HEK293T (cell line): Measurements from ENCODE around the gene KRT20.
"Not testable (repeated sequence)": the region's sequence is repeated elsewhere in the genome, so short reads cannot be mapped to it uniquely, and the experiment has no call there.

Experiments
- CTCF ChIA-PET: fragments of 350-600 bp; formaldehyde crosslinking; extraction: SDS; loops from one replicate; lab custom pipeline; 2021; ENCODE audit warnings: antibody characterized with exemption, inconsistent platforms; lab: Yijun Ruan, JAX
- POLR2A ChIA-PET: fragments of 350-600 bp; formaldehyde crosslinking; extraction: SDS; loops from one replicate; lab custom pipeline; 2020; ENCODE audit warnings: antibody characterized with exemption, inconsistent platforms; lab: Yijun Ruan, JAX
- DNase-seq: peaks from one replicate; pipeline ENCODE4 v3.0.0; 2012; ENCODE audit warnings: mixed read lengths; ENCODE audit errors: extremely low spot score
- ARNT ChIP-seq: fragments of 450-650 bp; IDR thresholded peaks from 2 replicates; pipeline ENCODE4 v1.6.1; 2017; ENCODE audit warnings: mild to moderate bottlenecking
- BHLHE40 ChIP-seq: fragments of 450-650 bp; IDR thresholded peaks from 2 replicates; pipeline ENCODE4 v1.6.1; 2016; ENCODE audit warnings: mild to moderate bottlenecking, moderate library complexity, borderline replicate concordance
- CTBP1 ChIP-seq: fragments of 450-650 bp; IDR thresholded peaks from 2 replicates; pipeline ENCODE4 v1.6.1; 2016; ENCODE audit warnings: borderline replicate concordance
- ELF4 ChIP-seq: fragments of 450-650 bp; IDR thresholded peaks from 2 replicates; pipeline ENCODE4 v1.6.1; 2017; ENCODE audit warnings: antibody characterized with exemption
- FOXA1 ChIP-seq: fragments of 450-650 bp; IDR thresholded peaks from 2 replicates; pipeline ENCODE4 v1.6.1; 2016; ENCODE audit warnings: mild to moderate bottlenecking
- FOXK2 ChIP-seq: fragments of 450-650 bp; IDR thresholded peaks from 2 replicates; pipeline ENCODE4 v1.6.1; 2016; ENCODE audit warnings: mild to moderate bottlenecking
- FOXM1 ChIP-seq: fragments of 450-650 bp; IDR thresholded peaks from 2 replicates; pipeline ENCODE4 v1.6.1; 2017; ENCODE audit warnings: mild to moderate bottlenecking, borderline replicate concordance
- HDGF ChIP-seq: fragments of 450-650 bp; IDR thresholded peaks from 2 replicates; pipeline ENCODE4 v1.6.1; 2017; ENCODE audit warnings: antibody characterized with exemption, borderline replicate concordance
- L3MBTL2 ChIP-seq: fragments of 450-650 bp; conservative IDR thresholded peaks from 2 replicates; pipeline ENCODE4 v1.6.1; 2016; ENCODE audit warnings: mild to moderate bottlenecking
- LEF1 ChIP-seq: fragments of 450-650 bp; IDR thresholded peaks from 2 replicates; pipeline ENCODE4 v1.6.1; 2017; ENCODE audit warnings: mild to moderate bottlenecking, borderline replicate concordance
- NFRKB ChIP-seq: fragments of 450-650 bp; IDR thresholded peaks from 2 replicates; pipeline ENCODE4 v1.6.1; 2016; ENCODE audit warnings: mild to moderate bottlenecking, moderate library complexity
- SP1 ChIP-seq: fragments of 450-650 bp; IDR thresholded peaks from 2 replicates; pipeline ENCODE4 v1.6.1; 2017
- SUZ12 ChIP-seq: fragments of 450-650 bp; IDR thresholded peaks from 2 replicates; pipeline ENCODE4 v1.6.1; 2016; ENCODE audit warnings: mild to moderate bottlenecking
- TARDBP ChIP-seq: fragments of 450-650 bp; IDR thresholded peaks from 2 replicates; pipeline ENCODE4 v1.6.1; 2016
- ZNF384 ChIP-seq: fragments of 450-650 bp; IDR thresholded peaks from 2 replicates; pipeline ENCODE4 v1.6.1; 2016
- TF ChIP-seq, protein P1 (sequence below): fragments of 450-650 bp; IDR thresholded peaks from 2 replicates; pipeline ENCODE4 v1.6.1; 2016

Gene KRT20

DNA sequence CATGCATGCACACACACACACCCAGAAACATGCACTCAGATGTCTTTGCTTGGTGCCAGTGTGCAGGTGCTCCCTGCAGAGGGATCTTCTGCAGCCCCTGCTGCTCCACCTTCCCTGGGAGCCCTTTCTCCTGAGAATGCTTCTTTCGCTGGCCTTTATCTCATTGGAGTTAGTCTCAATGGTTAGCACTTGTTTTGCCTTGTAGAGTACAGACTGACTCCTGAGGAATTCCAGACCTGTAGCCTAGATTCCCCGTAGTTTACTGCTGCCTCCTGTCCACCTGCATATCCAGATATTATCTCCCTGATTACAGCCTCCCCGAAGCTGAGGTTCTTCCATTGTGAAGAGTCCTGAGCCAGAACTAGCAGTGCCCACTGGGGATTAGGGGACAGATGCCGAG lies 14.9 kb downstream of the KRT20 start:
- ChIA-PET POLR2A (no interaction called here), CTCF (no interaction called here)
- DNase-seq = no peak
- TF ChIP-seq LEF1 = no peak
- TF ChIP-seq ARNT = no peak
- no peak for TF ChIP-seq ELF4
- no peak for TF ChIP-seq BHLHE40
- TF ChIP-seq FOXK2 = no peak
- no peak for TF ChIP-seq CTBP1
- no peak for TF ChIP-seq SP1
- TF ChIP-seq L3MBTL2 = no peak
- no peak for TF ChIP-seq ZNF384
- TF ChIP-seq TARDBP = no peak
- no peak for TF ChIP-seq SUZ12
- TF ChIP-seq, protein P1, sequence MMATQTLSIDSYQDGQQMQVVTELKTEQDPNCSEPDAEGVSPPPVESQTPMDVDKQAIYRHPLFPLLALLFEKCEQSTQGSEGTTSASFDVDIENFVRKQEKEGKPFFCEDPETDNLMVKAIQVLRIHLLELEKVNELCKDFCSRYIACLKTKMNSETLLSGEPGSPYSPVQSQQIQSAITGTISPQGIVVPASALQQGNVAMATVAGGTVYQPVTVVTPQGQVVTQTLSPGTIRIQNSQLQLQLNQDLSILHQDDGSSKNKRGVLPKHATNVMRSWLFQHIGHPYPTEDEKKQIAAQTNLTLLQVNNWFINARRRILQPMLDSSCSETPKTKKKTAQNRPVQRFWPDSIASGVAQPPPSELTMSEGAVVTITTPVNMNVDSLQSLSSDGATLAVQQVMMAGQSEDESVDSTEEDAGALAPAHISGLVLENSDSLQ = no peak
- TF ChIP-seq NFRKB = no peak
- no peak for TF ChIP-seq FOXA1
- TF ChIP-seq FOXM1 = no peak
- no peak for TF ChIP-seq HDGF

DNA sequence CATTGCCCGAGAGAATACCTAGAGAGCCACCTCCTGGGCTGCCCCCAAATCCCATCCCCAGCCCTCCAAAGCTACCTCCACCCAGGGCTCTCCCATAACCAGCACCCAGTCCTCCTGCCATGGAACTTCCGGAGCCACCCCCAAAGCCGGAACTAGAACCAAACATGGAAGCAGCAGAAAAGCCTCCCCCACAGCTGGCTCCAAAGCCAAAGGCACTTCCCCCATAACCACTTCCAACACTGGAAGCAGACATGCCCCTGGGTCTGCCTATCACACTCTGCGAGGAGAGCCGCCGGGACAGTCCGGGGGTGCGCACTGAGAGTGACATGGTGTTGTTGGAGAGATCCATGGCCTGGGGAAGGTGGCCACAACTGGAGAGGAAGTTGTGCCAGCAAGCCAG lies 18.2 kb downstream of the KRT20 start, which contains the start of gene KRT12:
Gene KRT12 (minus strand): TSS at position 386 of the 400 bp plus-strand sequence. CDS start 37 bp downstream, at position 349.
- POLR2A ChIA-PET = no interaction called here
- TF ChIP-seq ZNF384 = no peak
- CTCF ChIA-PET = interaction anchor here (0.6 to 0.8 kb wide), 2 partner anchors 69 to 682 kb away, joined by 3 read pairs; no protein-coding TSS in a partner anchor
- no peak for DNase-seq

DNA sequence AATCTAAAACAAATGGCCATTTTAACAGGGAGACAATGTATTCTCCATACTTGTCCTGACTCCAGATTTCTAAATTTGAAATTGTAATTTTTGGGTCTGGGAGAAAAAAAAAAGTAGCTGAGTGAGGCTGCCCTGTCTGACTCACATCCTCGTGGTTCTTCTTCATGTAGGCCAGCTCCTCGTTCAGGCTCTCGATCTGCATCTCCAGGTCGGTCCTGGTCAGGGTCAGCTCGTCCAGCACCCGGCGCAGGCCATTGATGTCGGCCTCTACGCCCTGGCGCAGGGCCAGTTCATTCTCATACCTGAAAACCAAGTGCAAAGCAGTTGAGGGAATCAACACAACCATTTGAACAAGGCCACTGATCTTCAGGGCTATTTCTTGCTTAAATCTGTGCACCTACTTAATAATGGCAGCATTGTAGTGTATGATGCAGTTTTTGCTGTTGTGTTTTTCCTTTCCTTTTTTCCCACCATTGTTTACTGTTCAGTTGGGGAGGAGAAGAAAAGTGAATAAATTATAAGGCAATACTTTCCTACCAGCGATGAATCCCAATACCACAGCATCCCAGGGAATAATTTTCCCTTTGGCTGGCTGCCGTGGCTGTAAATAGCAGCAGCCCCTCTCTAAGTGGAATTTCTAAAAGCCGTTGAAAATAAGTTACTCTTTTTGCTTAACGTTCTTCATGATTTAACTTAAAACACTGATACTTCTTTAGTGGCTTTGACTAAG lies 20.2 kb downstream of the KRT20 start:
- no peak for TF ChIP-seq FOXM1
- no peak for TF ChIP-seq BHLHE40
- no peak for TF ChIP-seq TARDBP
- TF ChIP-seq, protein P1 = no peak
- TF ChIP-seq ARNT = no peak
- no peak for TF ChIP-seq FOXK2
- no peak for TF ChIP-seq L3MBTL2
- TF ChIP-seq LEF1 = no peak
- TF ChIP-seq FOXA1 = no peak
- no peak for TF ChIP-seq SP1
- TF ChIP-seq ELF4 = no peak
- TF ChIP-seq HDGF = no peak
- TF ChIP-seq ZNF384 = no peak
- no peak for TF ChIP-seq NFRKB
- TF ChIP-seq CTBP1 = no peak
- DNase-seq = no peak
- ChIA-PET CTCF (no interaction called here), POLR2A (interaction anchor here (0.6 kb wide), 1 partner anchor 765 kb away, joined by 3 read pairs; no protein-coding TSS in a partner anchor)

DNA sequence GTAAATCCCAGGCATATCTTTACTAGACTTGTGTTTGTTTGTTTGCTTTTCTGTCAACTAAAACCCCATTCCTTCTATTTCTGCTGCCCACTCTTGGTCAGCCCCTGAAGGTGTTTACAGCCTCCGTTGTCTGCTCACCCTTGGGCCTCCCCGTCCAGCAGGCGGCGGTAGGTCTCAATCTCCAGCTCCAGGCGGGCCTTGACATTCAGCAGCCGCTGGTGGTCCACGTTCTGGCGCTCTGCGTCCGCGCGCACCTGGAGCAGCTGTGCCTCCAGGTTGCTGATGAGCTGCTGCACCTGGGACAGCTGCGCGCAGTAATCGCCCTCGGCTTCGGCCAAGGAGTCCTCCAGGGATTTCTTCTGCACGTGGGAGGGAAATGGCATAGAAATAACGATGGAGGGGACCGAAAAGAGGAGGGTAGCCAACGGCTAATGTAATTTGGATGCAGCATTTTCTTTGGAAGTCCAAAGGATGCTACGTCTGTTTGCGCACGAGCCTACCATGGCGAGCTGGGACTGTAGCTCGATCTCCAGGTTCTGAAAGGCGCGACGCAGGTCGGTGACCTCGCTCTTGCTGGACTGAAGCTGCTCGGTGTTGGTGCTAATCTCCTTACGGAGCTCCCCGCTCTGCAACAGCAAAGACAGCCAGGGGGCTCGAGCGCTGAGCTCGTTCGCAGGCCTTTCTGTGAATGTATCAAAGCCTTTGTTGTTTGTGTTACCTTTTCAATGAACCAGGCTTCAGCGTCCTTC lies 21.9 kb downstream of the KRT20 start:
- CTCF ChIA-PET = interaction anchor here (1.1 kb wide), 1 partner anchor 686 kb away, joined by 3 read pairs; no protein-coding TSS in a partner anchor
- POLR2A ChIA-PET = no interaction called here
- DNase-seq = no peak

DNA sequence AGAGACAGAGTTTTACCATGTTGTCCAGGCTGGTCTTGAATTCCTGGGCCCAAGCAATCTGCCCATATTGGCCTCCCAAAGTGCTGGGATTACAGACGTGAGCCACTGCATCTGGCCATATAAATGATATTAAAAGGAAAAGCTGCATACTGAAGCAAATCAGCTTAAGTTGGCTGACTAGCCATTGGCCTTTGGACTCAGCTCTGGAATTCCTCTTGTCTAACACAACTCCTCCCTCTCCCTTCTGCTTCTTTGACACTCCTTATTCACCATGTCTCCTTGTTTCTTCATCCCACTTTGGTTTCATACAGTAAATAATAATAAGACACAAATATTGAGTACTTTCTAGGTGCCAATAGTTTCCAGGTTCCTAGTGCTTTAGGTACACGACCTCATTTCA lies 25.5 kb downstream of the KRT20 start:
- ChIA-PET POLR2A (interaction anchor here (0.9 kb wide), 1 partner anchor 41 kb away, joined by 3 read pairs; no protein-coding TSS in a partner anchor), CTCF (interaction anchor here (0.6 to 1.0 kb wide), 2 partner anchors 9 to 808 kb away, joined by 3 read pairs; no protein-coding TSS in a partner anchor)
- DNase-seq = no peak

More for the DNA sequence above, 21.9 kb downstream of the KRT20 start:
- no peak for TF ChIP-seq FOXA1
- no peak for TF ChIP-seq BHLHE40
- TF ChIP-seq L3MBTL2 = no peak
- TF ChIP-seq ARNT = no peak
- TF ChIP-seq NFRKB = no peak
- no peak for TF ChIP-seq ELF4
- no peak for TF ChIP-seq LEF1
- TF ChIP-seq FOXK2 = no peak
- no peak for TF ChIP-seq ZNF384
- TF ChIP-seq SP1 = no peak
- TF ChIP-seq HDGF = no peak
- TF ChIP-seq CTBP1 = no peak

DNA sequence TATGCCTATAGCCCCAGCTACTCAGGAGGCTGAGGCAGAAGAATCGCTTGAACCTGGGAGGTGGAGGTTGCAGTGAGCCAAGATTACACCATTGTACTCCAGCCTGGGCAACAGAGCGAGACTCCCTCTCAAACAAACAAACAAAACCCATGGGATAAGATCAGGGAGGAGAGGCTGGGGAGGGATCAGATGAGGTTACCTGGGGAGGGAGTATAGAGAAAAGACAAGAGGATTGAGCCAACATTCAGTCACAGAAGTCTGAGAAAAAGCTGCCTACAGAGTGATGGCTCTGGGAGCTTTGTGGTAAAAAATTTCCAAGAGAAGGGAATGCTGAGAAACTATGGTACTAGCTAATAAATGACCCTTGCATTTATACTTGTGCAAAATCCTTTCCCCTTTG lies 26.4 kb downstream of the KRT20 start:
- CTCF ChIA-PET = interaction anchor here (0.6 to 1.0 kb wide), 2 partner anchors 10 to 808 kb away, joined by 3 read pairs; no protein-coding TSS in a partner anchor
- POLR2A ChIA-PET, DNase-seq: not testable (repeated sequence)

More for the DNA sequence above, 25.5 kb downstream of the KRT20 start:
- TF ChIP-seq FOXM1 (no peak), SUZ12 (no peak), BHLHE40 (no peak), L3MBTL2 (no peak)

DNA sequence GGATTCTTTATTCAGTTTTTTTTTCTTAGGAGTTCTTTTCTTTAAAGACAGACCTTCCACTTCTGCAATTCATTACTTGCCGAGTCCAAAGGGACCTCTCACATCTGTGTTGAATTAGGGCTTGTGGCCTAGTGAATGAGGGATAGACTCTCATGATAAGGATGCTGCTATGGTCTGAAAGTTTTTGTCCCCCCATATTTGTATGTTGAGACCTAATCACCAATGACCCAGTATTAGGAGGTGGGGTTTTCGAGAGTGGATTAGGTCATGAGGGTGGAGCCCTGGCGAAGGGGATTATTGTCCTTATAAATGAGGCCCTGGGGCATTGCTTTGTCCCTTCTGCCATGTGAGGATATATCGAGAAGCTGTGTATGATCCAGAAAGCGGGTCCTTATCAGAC lies 27.5 kb downstream of the KRT20 start:
- TF ChIP-seq TARDBP (no peak), LEF1 (no peak), BHLHE40 (no peak)
- ChIA-PET CTCF (interaction anchor here (0.6 to 1.3 kb wide), 3 partner anchors 16 to 465 kb away, joined by 3 to 5 read pairs (median 3); partner anchors contain the start of gene KRT20), POLR2A (interaction anchor here (2.5 kb wide), 1 partner anchor 39 kb away, joined by 10 read pairs; no protein-coding TSS in a partner anchor)
- DNase-seq = no peak
